GM21576 (cell line): ENCODE data around the gene OCIAD1.
"Not testable (repeated sequence)": the region's sequence is repeated elsewhere in the genome, so short reads cannot be mapped to it uniquely, and the experiment has no call there.

Source experiments
- ATAC-seq: cut with Tn5 transposase; IDR thresholded peaks from one replicate; pipeline ENCODE4 v1.9.1; 2021; ENCODE audit warnings: mild to moderate bottlenecking, moderate library complexity; ENCODE audit not compliant: unreplicated experiment

OCIAD1 gene

DNA sequence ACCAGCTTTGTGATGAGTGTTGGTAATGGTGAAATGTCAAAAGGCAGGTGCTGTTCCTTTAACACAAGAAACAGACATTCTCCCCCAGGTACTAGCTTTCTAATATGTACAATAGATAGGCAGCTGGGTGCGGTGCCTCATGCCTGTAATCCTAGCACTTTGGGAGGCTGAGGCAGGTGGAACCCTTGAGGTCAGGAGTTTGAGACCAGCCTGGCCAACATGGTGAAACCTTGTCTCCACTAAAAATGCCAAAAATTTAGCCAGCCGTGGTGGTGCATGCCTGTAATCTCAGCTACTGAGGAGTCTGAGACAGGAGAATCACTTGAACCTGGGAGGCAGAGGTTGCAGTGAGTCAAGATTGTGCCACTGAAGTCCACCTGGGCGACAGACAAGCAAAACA, 50.8 kb downstream of the OCIAD1 start:
- not testable (repeated sequence) for ATAC-seq

DNA sequence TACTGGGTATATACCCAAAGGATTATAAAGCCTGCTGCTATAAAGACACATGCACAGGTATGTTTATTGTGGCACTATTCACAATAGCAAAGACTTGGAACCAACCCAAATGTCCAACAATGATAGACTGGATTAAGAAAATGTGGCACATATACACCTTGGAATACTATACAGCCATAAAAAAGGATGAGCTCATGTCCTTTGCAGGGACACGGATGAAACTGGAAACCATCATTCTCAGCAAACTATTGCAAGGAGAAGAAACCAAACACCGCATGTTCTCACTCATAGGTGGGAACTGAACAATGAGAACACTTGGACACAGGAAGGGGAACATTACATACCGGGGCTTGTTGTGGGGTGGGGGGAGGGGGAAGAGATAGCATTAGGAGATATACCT, 58.9 kb downstream of the OCIAD1 start:
- not testable (repeated sequence) for ATAC-seq

- ATAC-seq: no peak
These were observed 60.2 kb downstream of the OCIAD1 start for GRCh38 chr4:48891028-48891619.

- ATAC-seq: no peak
These were observed 66.0 kb downstream of the OCIAD1 start for GRCh38 chr4:48896845-48897244.

DNA sequence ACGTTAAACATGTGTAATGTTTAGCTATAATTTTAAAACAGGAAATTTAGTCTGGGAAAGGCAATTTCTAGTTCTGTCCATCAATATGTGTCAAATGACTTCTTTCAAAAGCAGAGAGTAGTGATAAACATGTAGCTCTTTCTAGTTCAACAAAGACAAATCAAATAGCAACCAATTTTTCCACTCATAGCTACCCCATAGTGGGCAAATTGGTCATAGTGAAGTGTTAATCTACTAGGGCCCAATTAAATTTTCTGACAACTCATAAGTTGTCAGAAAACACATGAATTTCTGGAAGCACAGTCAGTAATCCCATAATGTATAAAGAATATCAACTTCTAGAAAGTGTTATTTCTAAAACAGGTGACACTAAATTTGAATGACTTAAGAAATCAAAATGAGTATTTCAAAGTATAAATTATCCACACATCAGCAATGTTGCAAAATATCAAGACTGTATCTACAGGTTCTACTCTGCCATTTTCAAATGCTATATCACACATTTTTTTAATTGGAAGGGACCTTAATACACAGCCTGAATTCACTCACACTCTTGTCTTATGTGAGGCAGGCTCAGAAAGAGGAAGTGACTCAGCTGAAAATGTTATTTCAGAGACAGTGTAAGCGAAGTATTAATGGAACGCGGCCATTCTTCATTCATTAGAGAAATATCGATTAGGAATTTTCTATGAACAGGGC, 68.0 kb downstream of the OCIAD1 start:
- ATAC-seq: no peak

DNA sequence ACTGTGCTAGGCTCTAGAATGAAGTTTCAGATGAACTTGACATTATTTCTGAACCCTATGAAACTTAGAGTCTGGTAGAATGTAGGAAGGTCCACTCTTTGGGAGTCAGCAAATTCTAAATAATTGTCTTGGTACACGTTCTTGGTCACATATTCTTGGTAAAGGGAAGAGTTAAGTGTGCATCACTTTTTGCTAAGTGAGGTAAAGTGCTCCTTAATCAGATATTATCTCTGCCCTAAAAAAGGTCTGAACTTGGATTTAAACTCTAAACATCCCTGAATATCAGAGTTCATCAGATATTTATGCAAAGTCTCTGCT, 68.5 kb downstream of the OCIAD1 start:
- no peak for ATAC-seq

- ATAC-seq: no peak
These were observed 69.1 kb downstream of the OCIAD1 start for GRCh38 chr4:48899950-48900349.

DNA sequence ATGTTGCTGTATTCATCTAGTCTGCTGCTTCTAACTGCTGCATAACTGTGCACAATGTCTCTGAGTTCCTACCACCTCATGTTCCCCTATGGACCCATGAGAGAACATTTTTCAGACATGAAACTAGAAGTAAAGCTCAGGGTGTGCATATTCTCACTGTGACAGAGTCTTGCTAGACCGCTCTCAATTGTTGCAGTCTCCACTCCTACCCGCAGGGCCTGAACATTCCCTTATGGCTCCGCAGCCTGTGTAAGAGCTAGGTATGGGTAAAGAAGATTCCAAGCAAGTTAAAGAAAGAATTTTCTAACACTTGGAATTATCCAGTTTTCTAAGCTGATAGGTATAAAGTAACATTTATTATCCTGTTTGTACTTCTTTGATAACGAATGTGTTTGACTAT, 70.3 kb downstream of the OCIAD1 start:
- ATAC-seq: no peak

DNA sequence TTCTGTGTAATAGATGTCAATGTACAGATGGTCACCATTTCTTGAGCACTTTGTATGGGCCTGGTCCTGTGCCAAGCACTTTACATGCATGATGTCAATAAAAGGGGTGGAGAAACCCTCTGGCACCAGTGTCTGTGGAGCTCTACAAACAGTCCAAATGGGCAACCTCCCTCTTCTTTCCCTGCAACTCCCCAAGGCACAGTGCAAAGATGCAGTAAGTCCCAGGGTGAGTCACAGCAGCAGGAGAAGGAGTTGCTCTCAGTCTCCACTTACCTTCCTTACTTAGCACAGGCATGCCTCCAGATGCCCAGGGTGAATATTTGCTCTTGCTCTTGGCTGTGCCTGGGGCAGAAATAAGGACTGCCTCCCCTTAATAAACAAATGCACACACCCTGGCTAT, 71.4 kb downstream of the OCIAD1 start:
- no peak for ATAC-seq

DNA sequence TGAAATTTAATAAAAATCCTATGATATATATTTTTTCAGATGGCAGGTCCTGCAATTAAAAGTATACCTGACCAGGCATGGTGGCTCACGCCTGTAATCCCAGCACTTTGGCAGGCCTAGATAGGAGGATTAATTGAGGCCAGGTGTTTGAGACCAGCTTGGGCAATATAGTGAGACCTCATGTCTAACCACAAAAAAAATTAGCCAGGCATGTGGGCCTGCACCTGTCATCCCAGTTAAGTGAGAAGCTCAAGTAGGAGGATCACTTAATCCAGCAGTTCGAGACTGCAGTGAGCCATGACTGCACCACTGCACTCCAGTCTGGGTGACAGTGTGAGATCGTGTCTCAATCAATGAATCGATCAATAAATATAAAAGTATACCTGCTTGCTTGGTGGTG, 73.2 kb downstream of the OCIAD1 start:
- no peak for ATAC-seq

GRCh38 chr4:48904541-48905142, 73.8 kb downstream of the OCIAD1 start:
- ATAC-seq: no peak

DNA sequence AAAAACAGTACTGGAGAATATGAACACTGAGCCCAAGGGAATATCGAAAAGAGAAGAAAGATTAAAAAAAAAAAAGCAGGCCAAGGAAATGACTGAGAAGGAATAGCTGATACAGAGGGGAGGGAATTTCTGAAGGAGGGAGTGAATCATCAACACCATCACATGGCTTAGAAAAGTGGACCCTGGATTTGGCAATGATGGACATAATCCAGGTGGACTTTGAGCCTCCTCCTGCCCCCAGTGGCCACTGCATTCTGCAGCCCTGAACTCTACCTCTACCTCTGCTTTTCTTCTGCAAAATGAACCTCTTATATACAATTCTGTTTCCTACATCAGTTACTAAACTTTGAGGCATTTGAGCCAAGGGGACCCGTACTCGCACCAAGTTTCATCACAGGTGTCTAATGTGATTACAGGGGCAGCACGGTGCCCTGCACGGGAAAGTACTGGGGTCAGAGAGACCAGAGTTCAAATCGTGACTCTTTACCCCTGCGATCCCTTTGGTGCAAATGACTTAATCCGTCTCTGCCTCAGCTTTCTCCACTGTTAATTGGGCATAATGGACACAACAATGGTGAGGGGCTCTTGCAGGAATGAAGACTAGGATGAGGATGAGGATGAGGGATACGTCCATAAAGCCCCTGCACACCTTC, 74.6 kb downstream of the OCIAD1 start:
- ATAC-seq: no peak

DNA sequence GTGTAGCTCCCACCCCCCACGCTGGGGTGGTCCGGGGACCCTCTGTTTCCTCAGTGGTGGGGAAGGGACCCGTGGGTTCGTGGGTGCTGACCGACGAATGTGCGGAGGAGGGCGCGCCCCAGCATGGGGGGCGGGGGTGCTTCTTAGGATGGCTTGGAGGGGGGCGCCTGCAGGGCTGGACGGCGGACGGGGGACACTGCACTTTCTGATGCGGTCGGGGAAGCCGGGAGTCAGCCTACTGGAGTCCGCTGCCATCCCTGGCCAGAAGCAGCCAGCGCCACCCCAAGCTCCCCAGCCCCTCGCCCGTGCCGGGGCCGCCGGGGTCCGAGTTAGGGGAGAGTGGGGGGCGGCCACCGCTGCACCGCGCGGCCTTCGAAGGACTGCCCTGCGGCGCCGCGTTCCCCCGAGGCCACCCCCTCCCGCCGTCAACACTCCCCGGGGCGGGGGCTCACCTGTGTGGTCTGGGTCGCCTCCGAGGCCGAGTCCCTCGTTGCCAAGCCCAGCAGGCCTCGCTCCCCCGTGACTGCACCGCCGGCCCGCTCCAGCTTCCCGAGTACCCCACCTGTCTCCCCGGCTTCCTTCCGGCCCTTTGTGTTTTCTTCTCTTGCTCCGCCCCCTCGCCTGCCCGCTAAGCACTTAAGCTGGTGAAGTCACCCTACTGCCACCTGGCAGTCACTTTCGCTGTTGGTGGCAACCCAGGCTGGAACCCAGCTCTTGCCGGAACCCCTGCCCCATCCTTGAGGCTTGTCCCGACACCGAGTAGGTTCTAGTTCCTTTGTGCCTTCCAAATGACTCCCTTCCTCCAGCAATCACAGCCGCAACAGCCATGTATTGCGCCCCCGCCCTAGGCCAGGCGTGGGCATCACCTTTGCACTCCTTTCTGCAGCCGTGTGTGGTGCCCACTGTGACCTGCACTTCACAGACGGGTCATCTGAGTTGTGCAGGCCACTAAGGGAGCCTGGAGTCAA, 75.6 kb downstream of the OCIAD1 start, which contains the start of gene OCIAD2:
TSS of gene OCIAD2 (minus strand) at position 569 of the 968 bp plus-strand sequence. CDS start 2,225 bp downstream, outside the sequence.
- ATAC-seq: peak; percentile 96

GRCh38 chr4:48907706-48908477, 77.0 kb downstream of the OCIAD1 start:
- no peak for ATAC-seq

- no peak for ATAC-seq
These were observed 77.8 kb downstream of the OCIAD1 start for GRCh38 chr4:48908687-48909086.

DNA sequence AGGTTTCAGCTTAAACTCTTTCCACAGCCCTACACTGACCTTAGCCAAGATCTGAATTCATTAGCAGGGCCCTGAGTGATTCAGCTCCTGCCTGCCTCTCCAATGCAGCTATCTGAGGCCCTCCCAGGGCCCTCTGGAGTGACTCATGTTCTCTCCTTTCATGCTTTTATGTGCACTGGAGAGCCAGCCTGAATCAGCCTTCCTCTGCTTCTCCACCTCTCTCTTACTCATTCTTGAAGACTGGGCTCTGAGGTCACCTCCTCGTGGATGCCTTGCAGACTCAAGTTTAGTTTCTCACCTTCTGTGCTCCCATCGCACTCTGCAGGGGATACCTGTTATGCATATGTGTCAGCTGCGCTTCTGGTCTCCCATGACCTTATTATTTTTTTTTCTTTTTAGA, 78.8 kb downstream of the OCIAD1 start:
- ATAC-seq: no peak

DNA sequence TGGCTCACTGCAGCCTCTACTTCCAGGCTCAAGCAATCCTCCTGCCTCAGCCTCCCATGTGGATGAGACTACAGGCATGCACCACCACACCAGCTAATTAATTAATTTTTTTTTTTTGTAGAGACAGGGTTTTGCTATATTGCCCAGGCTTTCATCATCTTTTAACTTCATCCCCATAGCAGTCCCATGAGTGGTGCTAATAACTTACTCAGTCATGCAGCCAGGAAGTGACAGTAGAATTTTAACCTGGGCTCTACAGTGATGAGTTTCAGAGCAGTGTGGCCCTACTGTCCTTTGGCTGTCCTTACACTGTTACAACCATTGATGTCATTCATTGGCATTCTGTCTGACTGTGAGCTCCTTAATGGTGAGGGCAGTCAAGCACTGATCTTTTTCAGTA, 79.6 kb downstream of the OCIAD1 start:
- ATAC-seq: no peak
